ENCODE results near the gene SLC27A5.
"Not testable (repeated sequence)": the region's sequence is repeated elsewhere in the genome, so short reads cannot be mapped to it uniquely, and the experiment has no call there.

The SLC27A5 gene

GRCh38 chr19:58550362-58551122, 38.8 kb upstream of the SLC27A5 start:
- no peak for DNase-seq

DNA sequence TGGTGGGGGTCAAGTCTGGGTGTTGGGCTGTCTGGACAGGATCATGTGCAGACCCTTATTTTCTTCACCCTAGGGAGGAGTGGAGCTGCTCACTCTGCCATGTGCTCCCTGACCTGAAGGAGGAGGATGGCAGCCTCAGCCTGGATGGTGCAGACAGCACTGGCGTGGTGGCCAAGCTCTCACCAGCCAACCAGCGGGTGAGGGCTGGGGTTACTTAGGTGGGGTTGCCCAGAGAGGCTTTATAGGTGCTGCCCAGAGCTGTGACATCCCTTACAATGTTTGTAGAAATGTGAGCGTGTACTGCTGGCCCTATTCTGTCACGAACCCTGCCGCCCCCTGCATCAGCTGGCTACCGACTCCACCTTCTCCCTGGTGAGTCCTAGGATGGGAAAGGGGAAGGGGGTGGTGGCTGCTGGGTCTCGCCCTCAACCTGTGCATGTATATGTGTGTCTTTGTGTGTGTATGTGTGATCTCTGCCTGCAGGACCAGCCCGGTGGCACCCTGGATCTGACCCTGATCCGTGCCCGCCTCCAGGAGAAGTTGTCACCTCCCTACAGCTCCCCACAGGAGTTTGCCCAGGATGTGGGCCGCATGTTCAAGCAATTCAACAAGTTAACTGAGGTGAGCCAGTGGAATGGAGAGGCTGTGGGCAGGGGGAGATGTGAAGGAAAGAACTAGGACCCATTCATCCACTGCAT, 38.0 kb upstream of the SLC27A5 start:
- DNase-seq, result no peak

- DNase-seq, result no peak
These were observed 37.3 kb upstream of the SLC27A5 start for GRCh38 chr19:58548859-58549663.

DNA sequence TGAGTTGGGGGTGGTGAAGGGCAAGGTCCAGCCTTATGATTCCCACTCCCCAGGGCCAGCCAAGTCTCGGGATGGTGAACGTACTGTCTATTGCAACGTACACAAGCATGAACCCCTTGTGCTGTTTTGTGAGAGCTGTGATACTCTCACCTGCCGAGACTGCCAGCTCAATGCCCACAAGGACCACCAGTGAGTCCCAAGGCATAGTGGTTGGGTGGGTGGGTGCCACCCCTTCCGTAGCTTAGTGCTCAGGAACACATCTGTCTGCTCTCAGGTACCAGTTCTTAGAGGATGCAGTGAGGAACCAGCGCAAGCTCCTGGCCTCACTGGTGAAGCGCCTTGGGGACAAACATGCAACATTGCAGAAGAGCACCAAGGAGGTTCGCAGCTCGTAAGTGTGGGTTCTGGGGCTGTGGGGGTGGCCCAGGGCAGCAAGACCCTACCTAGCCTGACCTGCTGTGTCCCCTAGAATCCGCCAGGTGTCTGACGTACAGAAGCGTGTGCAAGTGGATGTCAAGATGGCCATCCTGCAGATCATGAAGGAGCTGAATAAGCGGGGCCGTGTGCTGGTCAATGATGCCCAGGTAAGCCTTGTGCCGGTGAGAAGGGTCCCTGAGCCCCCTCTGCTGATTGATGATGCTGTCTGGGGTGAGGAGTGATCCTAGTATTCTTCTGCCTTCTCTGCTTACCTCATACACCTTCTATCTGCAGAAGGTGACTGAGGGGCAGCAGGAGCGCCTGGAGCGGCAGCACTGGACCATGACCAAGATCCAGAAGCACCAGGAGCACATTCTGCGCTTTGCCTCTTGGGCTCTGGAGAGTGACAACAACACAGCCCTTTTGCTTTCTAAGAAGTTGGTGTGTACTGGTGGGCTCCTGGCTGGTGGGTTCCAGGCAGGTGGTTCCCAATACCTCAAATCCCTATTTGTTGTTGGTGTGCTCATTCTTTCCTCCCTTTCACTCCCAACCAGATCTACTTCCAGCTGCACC, 35.8 kb upstream of the SLC27A5 start:
- no peak for DNase-seq

GRCh38 chr19:58546019-58546530, 34.3 kb upstream of the SLC27A5 start:
- no peak for DNase-seq

DNA sequence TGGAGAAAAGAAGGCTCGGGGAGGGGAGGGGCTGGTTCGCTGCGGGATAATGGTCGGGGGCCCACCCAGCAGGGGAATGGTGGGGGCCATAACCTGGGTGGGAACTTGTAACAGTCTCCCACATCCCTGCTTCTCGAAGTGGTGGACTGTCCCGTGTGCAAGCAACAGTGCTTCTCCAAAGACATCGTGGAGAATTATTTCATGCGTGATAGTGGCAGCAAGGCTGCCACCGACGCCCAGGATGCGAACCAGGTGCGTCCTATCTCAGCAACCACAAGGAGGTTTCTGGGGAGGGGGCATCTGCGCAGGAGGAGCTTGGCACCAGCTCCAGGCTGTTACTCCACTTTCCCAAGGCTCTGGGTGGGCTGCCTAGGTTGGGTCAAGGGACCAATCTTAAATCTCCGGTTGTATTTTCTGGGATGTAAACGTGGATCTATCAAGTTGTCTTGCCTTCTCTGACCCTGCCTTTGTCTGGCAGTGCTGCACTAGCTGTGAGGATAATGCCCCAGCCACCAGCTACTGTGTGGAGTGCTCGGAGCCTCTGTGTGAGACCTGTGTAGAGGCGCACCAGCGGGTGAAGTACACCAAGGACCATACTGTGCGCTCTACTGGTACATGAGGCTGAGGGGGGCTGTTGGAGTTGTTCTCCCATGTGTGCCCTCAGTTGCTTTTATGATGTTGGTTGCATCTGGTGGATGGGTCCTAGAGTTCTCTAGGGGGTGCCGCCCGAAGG, 33.7 kb upstream of the SLC27A5 start:
- no peak for DNase-seq

GRCh38 chr19:58544591-58545285, 32.9 kb upstream of the SLC27A5 start:
- DNase-seq, result no peak

DNA sequence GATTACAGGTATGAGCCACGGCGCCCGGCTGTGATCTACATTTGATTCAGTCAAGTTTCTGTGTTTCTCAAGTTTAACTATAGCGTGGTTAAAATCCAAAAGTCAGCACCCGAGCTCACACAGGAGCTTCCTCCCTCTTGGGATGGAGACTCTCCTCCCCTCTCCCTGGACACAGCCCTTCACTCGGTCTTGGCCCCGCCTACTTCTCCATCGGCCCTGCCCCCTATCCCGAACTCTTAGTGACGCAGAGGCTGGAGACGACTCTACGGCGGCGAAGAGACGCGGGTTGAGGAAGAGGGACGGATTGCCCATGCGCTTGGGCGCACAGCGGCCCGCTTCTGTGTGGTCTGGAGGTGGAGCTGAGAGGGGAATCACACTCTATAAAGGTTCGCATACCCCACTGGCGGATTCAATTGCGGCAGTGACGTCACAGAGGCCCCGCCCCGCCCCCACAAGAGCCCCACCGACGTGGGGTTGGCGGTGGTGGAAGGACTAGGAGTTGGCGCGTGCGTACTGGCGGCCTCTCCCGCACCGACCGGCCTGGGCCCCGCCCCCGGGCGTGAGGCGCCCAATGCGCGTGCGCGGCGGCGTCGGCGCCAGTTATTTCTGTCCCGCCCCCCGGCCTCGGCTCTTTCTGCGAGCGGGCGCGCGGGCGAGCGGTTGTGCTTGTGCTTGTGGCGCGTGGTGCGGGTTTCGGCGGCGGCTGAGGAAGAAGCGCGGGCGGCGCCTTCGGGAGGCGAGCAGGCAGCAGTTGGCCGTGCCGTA, 32.2 kb upstream of the SLC27A5 start, which contains the start of gene TRIM28:
TRIM28 (plus strand) TSS at position 239 of the 765 bp plus-strand sequence. CDS start 694 bp downstream, outside the sequence.
- no peak for DNase-seq

GRCh38 chr19:58542641-58543372, 31.0 kb upstream of the SLC27A5 start:
- not testable (repeated sequence) for DNase-seq

- not testable (repeated sequence) for DNase-seq
These were observed 27.4 kb upstream of the SLC27A5 start for GRCh38 chr19:58539169-58539559.

DNA sequence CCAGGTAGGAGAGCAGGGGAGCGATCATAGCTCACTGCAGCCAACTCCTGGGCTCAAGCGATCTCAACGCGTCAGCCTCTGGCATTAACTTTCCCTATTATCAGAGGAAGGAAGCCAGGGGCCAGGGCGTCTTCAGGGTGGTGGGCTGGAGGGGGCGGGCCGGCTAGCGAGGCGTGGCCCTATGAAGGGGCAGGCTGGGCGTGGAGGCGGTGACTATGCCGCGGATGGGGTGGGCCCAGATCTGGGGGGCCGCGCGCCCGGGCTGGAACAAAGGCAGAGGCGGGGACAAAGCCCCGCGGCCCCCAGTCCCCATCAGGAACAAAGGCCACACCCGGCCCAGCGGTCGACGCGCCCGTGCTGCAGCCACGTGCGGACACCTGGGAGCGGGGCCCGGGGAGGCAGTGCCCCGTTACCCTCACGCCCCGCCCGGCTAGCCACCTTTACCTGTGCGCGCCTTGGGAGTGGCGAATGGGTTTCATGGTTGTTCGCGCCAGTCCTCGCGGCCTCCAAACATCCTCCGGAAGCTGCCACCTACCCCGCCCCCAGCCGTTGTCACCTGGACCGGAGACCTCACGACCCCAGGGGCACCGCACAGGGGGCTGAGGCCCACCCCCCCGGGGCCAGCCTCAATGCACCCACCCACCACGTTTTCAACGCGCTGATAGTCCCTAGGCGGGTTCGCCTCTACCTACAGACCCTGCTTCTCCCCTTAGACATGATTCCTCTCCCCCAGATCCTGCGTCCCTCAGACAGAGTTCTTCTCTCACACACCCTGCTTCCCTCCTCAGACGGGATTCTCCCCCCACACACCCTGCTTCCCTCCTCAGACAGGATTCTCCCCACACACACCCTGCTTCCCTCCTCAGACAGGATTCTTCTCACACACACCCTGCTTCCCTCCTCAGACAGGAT, 26.7 kb upstream of the SLC27A5 start:
- DNase-seq, result no peak

- no peak for DNase-seq
These were observed 25.3 kb upstream of the SLC27A5 start for GRCh38 chr19:58536852-58537798.

- DNase-seq, result no peak
These were observed 24.1 kb upstream of the SLC27A5 start for GRCh38 chr19:58535857-58536256.

- no peak for DNase-seq
These were observed 19.4 kb upstream of the SLC27A5 start for GRCh38 chr19:58531034-58531840.

GRCh38 chr19:58529405-58529804, 17.6 kb upstream of the SLC27A5 start:
- no peak for DNase-seq

DNA sequence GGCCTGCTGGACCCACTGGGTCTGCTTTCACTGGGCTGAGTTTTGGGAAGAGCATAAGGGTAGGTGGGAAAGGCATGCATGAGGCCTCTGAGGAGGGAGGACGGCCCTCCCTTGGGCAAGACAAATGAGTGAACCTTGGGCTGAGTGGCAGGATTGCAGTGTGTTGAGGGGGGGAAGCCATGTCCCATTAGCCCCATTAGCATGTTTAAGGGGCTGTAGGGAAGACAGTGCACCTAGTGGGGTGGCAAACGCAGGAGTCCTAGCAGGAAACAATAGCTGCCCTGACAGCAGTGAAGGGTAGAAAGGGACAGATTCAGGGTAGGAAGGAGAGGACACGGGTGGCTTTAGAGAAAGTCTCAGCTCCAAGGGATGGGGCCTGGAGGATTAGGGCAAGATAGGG, 10.9 kb upstream of the SLC27A5 start:
- no peak for DNase-seq

Measured in NCI-H187 treated with DMSO at 0.1 percent for 48 hours (cell line).